Naive thymus-derived CD4-positive, alpha-beta T cell (primary cell): Measurements from ENCODE around the gene EPB41. TPM values are rescaled to one million over a fixed set of nuclear protein-coding genes. Genes with fewer than 3 reads are reported as not detected.

Source experiments
- ATAC-seq: fragments of 150-1000 bp; cut with Tn5 transposase; 2 replicates; pipeline ENCODE4 v1.10.0; 2021; ENCODE audit warnings: mild to moderate bottlenecking, moderate library complexity
- CTCF ChIA-PET: fragments of 350-600 bp; sonication (Branson Sonifier 250); formaldehyde crosslinking; loops from one replicate; lab custom pipeline; 2021; ENCODE audit warnings: antibody characterized with exemption; lab: Charles Lee
- POLR2A ChIA-PET: fragments of 350-600 bp; sonication (Branson Sonifier 250); formaldehyde crosslinking; loops from one replicate; lab custom pipeline; 2021; ENCODE audit warnings: antibody characterized with exemption, inconsistent platforms; lab: Charles Lee
- DNase-seq, 9 donors: peaks; one replicate each; pipeline versions ENCODE4 v3.0.0 to v3.0.0-alpha.2; 2020 to 2022; ENCODE audit warnings: mixed read lengths in 1 of 9
- H3K27ac ChIP-seq: one replicate; pipeline ENCODE4 v1.7.0; 2013; ENCODE audit warnings: mild to moderate bottlenecking, low read depth, low read length, moderate library complexity
- H3K27me3 ChIP-seq, 2 donors: one replicate each; pipeline ENCODE4 v1.7.0; 2013; ENCODE audit warnings: low read length in 2 of 2, mild to moderate bottlenecking in 2 of 2, moderate library complexity in 2 of 2; ENCODE audit not compliant: control insufficient read depth in 2 of 2, insufficient read depth in 2 of 2
- H3K36me3 ChIP-seq, 3 experiments: 1 replicate in 2 of 3; 2 replicates in 1 of 3; pipeline ENCODE4 v1.7.0; 2013; ENCODE audit warnings: low read length in 3 of 3, mild to moderate bottlenecking in 3 of 3, moderate library complexity in 1 of 3; ENCODE audit not compliant: insufficient read depth in 3 of 3, control insufficient read depth in 2 of 3
- H3K4me1 ChIP-seq, 2 donors: one replicate each; pipeline ENCODE4 v1.7.0; 2013; ENCODE audit warnings: low read length in 2 of 2, mild to moderate bottlenecking in 2 of 2, moderate library complexity in 1 of 2; ENCODE audit not compliant: control insufficient read depth in 2 of 2, insufficient read depth in 2 of 2
- H3K4me3 ChIP-seq: 2 replicates; pipeline ENCODE4 v1.7.0; 2013; ENCODE audit warnings: mild to moderate bottlenecking, low read length
- H3K9me3 ChIP-seq, 3 experiments: 1 replicate in 2 of 3; 2 replicates in 1 of 3; pipeline ENCODE4 v1.7.0; 2013; ENCODE audit warnings: low read length in 3 of 3; ENCODE audit not compliant: control insufficient read depth in 2 of 3
- H3K27ac Mint-ChIP-seq, 9 donors: one replicate each; pipeline ENCODE4 v1.8.0; 2020 to 2022; ENCODE audit warnings: mixed read lengths in 9 of 9, mild to moderate bottlenecking in 8 of 9, moderate library complexity in 5 of 9, inconsistent platforms in 2 of 9
- H3K27me3 Mint-ChIP-seq, 5 donors: one replicate each; pipeline ENCODE4 v1.8.0; 2021 to 2022; ENCODE audit warnings: mixed read lengths in 5 of 5, mild to moderate bottlenecking in 1 of 5
- H3K36me3 Mint-ChIP-seq, 5 donors: one replicate each; pipeline ENCODE4 v1.8.0; 2020 to 2022; ENCODE audit warnings: mixed read lengths in 5 of 5, mild to moderate bottlenecking in 3 of 5, inconsistent platforms in 1 of 5
- H3K4me1 Mint-ChIP-seq, 7 donors: one replicate each; pipeline ENCODE4 v1.8.0; 2020 to 2022; ENCODE audit warnings: mixed read lengths in 7 of 7, mild to moderate bottlenecking in 3 of 7, inconsistent platforms in 1 of 7
- H3K4me3 Mint-ChIP-seq, 10 donors: one replicate each; pipeline ENCODE4 v1.8.0; 2020 to 2022; ENCODE audit warnings: mild to moderate bottlenecking in 10 of 10, mixed read lengths in 10 of 10, moderate library complexity in 6 of 10, inconsistent platforms in 2 of 10
- H3K9me3 Mint-ChIP-seq, 11 donors: one replicate each; pipeline ENCODE4 v1.8.0; 2020 to 2022; ENCODE audit warnings: mixed read lengths in 11 of 11, mild to moderate bottlenecking in 4 of 11, inconsistent platforms in 1 of 11, moderate library complexity in 1 of 11
- intact Hi-C, 2 donors: fragments of 100-400 bp; cut with micrococcal nuclease; formaldehyde crosslinking; loops; one replicate each; pipeline ENCODE4 v1.15.1; 2023
- polyA plus RNA-seq, 2 donors: library from polyadenylated mRNA; unstranded; fragments of 300-500 nt; fragmentation: Illumina TruSeq; gene quantifications; one replicate each; pipeline ENCODE4 v1.2.3, GENCODE V29; 2021
- total RNA-seq, 6 experiments: library from RNA in 5 of 6; stranded (reverse) in 5 of 6; gene quantifications; 1 replicate in 5 of 6; 2 replicates in 1 of 6; pipeline ENCODE4 v1.2.3 and lab custom pipeline; 2021 to 2026

Gene EPB41
- total and polyA plus RNA-seq, 7 experiments from 2014 or later = 115 to 325 (median 162) TPM

GRCh38 chr1:29167904-29168303, 253.5 kb downstream of the EPB41 start:
- Mint-ChIP-seq H3K27ac (no peak overlapping the region), H3K27me3 (no peaks in the 10 kb centered on the region), H3K9me3 (no peaks in the 10 kb centered on the region), H3K4me1 (peaks cover 50 to 94% (median 87%) of the 10 kb centered on the region in 7 donors), H3K36me3 (peaks cover 0 to 44% (median 21%) of the 10 kb centered on the region in 5 donors), H3K4me3 (no peak overlapping the region)
- Histone ChIP-seq H3K9me3 (no peaks in the 10 kb centered on the region), H3K36me3 (peaks cover 4 to 36% (median 5%) of the 10 kb centered on the region in 3 experiments), H3K27me3 (no peaks in the 10 kb centered on the region), H3K4me1 (peaks cover 31 to 40% of the 10 kb centered on the region in 2 donors), H3K4me3 (no peak overlapping the region), H3K27ac (no peak overlapping the region)
- CTCF ChIA-PET = interaction anchor here (0.6 kb wide), 1 partner anchor 101 kb away, joined by 3 read pairs; no protein-coding TSS in a partner anchor
- no peak for DNase-seq
- intact Hi-C loops = loop anchor here in 1 of 2 donors (2.0 kb wide), 1 partner anchor 13 kb away; the partner anchor contains the start of gene SRSF4
- POLR2A ChIA-PET = interaction anchor here (2.3 kb wide), 1 partner anchor 14 kb away, joined by 14 read pairs; the partner anchor contains the start of gene SRSF4
- no peak for ATAC-seq

Other genes with a start within 250 kb of the EPB41 start
- gene GMEB1, start 245.8 kb upstream of the EPB41 start, total RNA-seq = 10 to 100 TPM; 15.8 to 26.7 (median 18.4) TPM
- gene GMEB1, start 245.8 kb upstream of the EPB41 start, polyA plus RNA-seq = 10 to 100 TPM; 11.2 to 20.1 TPM
- 10 to 100 TPM; 64.5 to 72.0 (median 71.5) TPM for gene YTHDF2, start 177.6 kb upstream of the EPB41 start, total RNA-seq
- gene YTHDF2, start 177.6 kb upstream of the EPB41 start, polyA plus RNA-seq = 100 to 1,000 TPM; 113 to 139 TPM
- gene OPRD1, start 102.4 kb upstream of the EPB41 start, total RNA-seq = not detected
- not detected for gene OPRD1, start 102.4 kb upstream of the EPB41 start, polyA plus RNA-seq
- gene TMEM200B, start 209.3 kb downstream of the EPB41 start, total RNA-seq = not detected
- not detected for gene TMEM200B, start 209.3 kb downstream of the EPB41 start, polyA plus RNA-seq